HepG2 (cell line): Measurements from ENCODE around the gene PTGES3. TPM values are rescaled to one million over a fixed set of nuclear protein-coding genes. Genes with fewer than 3 reads are reported as not detected.
A peak's percentile ranks its signal among the peaks of the same experiment; 100 is the strongest.

Source experiments
- MIER3 ChIP-seq: IDR thresholded peaks from 2 replicates; pipeline ENCODE4 v1.6.1; 2016; ENCODE audit warnings: missing compliant biosample characterization, borderline replicate concordance
- NBN ChIP-seq: fragments of 450-650 bp; conservative IDR thresholded peaks from 2 replicates; pipeline ENCODE4 v1.6.1; 2017
- ZBTB7B ChIP-seq: sonication (generic); formaldehyde crosslinking; IDR thresholded peaks from 2 replicates; pipeline ENCODE4 v1.4.0; 2020; ENCODE audit warnings: missing genetic modification reagents
- ZFP1 ChIP-seq: IDR thresholded peaks from 2 replicates; pipeline ENCODE4 v1.6.1; 2016
- ZNF276 ChIP-seq: sonication (generic); formaldehyde crosslinking; IDR thresholded peaks from 2 replicates; pipeline ENCODE4 v1.4.0; 2020; ENCODE audit warnings: mild to moderate bottlenecking, low read depth, missing genetic modification reagents
- ZNF772 ChIP-seq: sonication (generic); formaldehyde crosslinking; IDR thresholded peaks from 2 replicates; pipeline ENCODE4 v1.5.0; 2020; ENCODE audit warnings: mild to moderate bottlenecking, missing genetic modification reagents
- ZNF800 ChIP-seq: sonication (generic); formaldehyde crosslinking; IDR thresholded peaks from 2 replicates; pipeline ENCODE4 v1.4.0; 2020; ENCODE audit warnings: missing genetic modification reagents
- polyA plus RNA-seq, 8 experiments: library from polyadenylated mRNA; depleted of rRNA in 3 of 8; stranded (reverse) in 7 of 8; unstranded in 1 of 8; fragments of >200 nt; fragmentation: Illumina TruSeq in 4 of 8; extraction: Trizol in 4 of 8; gene quantifications; 2 replicates each; pipeline versions ENCODE4 v1.2.1 to v1.2.3, GENCODE V29; 2011 to 2016; ENCODE audit warnings: low read depth in 4 of 8, missing spikeins in 1 of 8, mixed read lengths in 1 of 8; ENCODE audit not compliant: insufficient read depth in 1 of 8
- total RNA-seq, 5 experiments: library from RNA; depleted of rRNA; stranded (reverse); fragments of >200 nt; fragmentation: Illumina TruSeq; extraction: Trizol; gene quantifications; 2 replicates each; pipeline ENCODE4 v1.2.3, GENCODE V29; 2016; ENCODE audit warnings: low read depth in 1 of 5
- TF ChIP-seq, protein P1 (sequence below): sonication (generic); formaldehyde crosslinking; IDR thresholded peaks from one replicate; pipeline ENCODE4 v1.5.1; 2020; ENCODE audit warnings: mild to moderate bottlenecking, missing genetic modification reagents; ENCODE audit errors: not compliant biosample characterization
- TF ChIP-seq, protein P2 (sequence below): sonication (generic); formaldehyde crosslinking; IDR thresholded peaks from 2 replicates; pipeline ENCODE4 v1.4.0; 2020; ENCODE audit warnings: missing genetic modification reagents

Gene PTGES3
- total and polyA plus RNA-seq, 2 of the 13 experiments (the other 11 are each of a cell fraction or from before 2014, with no cell fraction given) = 54.4 to 159 TPM

GRCh38 chr12:56688129-56688845, at the start of gene PTGES3 (continued):
- TF ChIP-seq, protein P1, sequence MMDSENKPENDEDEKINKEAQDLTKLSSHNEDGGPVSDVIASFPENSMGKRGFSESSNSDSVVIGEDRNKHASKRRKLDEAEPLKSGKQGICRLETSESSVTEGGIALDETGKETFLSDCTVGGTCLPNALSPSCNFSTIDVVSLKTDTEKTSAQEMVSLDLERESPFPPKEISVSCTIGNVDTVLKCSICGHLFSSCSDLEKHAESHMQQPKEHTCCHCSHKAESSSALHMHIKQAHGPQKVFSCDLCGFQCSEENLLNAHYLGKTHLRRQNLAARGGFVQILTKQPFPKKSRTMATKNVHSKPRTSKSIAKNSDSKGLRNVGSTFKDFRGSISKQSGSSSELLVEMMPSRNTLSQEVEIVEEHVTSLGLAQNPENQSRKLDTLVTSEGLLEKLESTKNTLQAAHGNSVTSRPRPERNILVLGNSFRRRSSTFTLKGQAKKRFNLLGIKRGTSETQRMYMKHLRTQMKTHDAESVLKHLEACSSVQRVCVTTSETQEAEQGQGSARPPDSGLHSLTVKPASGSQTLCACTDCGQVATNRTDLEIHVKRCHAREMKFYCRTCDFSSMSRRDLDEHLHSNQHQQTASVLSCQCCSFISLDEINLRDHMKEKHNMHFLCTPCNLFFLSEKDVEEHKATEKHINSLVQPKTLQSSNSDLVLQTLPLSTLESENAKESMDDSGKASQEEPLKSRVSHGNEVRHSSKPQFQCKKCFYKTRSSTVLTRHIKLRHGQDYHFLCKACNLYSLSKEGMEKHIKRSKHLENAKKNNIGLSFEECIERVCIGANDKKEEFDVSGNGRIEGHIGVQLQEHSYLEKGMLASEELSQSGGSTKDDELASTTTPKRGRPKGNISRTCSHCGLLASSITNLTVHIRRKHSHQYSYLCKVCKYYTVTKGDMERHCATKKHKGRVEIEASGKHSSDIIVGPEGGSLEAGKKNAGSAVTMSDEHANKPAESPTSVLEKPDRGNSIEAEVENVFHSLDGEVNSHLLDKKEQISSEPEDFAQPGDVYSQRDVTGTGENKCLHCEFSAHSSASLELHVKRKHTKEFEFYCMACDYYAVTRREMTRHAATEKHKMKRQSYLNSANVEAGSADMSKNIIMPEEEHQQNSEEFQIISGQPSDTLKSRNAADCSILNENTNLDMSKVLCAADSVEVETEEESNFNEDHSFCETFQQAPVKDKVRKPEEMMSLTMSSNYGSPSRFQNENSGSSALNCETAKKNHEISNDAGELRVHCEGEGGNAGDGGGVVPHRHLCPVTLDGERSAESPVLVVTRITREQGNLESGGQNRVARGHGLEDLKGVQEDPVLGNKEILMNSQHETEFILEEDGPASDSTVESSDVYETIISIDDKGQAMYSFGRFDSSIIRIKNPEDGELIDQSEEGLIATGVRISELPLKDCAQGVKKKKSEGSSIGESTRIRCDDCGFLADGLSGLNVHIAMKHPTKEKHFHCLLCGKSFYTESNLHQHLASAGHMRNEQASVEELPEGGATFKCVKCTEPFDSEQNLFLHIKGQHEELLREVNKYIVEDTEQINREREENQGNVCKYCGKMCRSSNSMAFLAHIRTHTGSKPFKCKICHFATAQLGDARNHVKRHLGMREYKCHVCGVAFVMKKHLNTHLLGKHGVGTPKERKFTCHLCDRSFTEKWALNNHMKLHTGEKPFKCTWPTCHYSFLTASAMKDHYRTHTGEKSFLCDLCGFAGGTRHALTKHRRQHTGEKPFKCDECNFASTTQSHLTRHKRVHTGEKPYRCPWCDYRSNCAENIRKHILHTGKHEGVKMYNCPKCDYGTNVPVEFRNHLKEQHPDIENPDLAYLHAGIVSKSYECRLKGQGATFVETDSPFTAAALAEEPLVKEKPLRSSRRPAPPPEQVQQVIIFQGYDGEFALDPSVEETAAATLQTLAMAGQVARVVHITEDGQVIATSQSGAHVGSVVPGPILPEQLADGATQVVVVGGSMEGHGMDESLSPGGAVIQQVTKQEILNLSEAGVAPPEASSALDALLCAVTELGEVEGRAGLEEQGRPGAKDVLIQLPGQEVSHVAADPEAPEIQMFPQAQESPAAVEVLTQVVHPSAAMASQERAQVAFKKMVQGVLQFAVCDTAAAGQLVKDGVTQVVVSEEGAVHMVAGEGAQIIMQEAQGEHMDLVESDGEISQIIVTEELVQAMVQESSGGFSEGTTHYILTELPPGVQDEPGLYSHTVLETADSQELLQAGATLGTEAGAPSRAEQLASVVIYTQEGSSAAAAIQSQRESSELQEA = no peak
- peak; percentile 77; the same call in 1 of the 2 replicates for TF ChIP-seq MIER3 (CRISPR knock-in tag)
- no peak for TF ChIP-seq NBN
- TF ChIP-seq ZNF772 (CRISPR knock-in tag) = peak; percentile 95
- TF ChIP-seq ZBTB7B = peak; percentile 41; the same call in 1 of the 2 replicates
- peak; percentile 91; the same call in 1 of the 2 replicates for TF ChIP-seq ZNF276 (CRISPR knock-in tag)
- TF ChIP-seq, protein P2, sequence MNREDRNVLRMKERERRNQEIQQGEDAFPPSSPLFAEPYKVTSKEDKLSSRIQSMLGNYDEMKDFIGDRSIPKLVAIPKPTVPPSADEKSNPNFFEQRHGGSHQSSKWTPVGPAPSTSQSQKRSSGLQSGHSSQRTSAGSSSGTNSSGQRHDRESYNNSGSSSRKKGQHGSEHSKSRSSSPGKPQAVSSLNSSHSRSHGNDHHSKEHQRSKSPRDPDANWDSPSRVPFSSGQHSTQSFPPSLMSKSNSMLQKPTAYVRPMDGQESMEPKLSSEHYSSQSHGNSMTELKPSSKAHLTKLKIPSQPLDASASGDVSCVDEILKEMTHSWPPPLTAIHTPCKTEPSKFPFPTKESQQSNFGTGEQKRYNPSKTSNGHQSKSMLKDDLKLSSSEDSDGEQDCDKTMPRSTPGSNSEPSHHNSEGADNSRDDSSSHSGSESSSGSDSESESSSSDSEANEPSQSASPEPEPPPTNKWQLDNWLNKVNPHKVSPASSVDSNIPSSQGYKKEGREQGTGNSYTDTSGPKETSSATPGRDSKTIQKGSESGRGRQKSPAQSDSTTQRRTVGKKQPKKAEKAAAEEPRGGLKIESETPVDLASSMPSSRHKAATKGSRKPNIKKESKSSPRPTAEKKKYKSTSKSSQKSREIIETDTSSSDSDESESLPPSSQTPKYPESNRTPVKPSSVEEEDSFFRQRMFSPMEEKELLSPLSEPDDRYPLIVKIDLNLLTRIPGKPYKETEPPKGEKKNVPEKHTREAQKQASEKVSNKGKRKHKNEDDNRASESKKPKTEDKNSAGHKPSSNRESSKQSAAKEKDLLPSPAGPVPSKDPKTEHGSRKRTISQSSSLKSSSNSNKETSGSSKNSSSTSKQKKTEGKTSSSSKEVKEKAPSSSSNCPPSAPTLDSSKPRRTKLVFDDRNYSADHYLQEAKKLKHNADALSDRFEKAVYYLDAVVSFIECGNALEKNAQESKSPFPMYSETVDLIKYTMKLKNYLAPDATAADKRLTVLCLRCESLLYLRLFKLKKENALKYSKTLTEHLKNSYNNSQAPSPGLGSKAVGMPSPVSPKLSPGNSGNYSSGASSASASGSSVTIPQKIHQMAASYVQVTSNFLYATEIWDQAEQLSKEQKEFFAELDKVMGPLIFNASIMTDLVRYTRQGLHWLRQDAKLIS (CRISPR knock-in tag) = no peak
- TF ChIP-seq ZFP1 (CRISPR knock-in tag) = peak; percentile 18; the same call in 1 of the 2 replicates
- TF ChIP-seq ZNF800 (CRISPR knock-in tag) = peak; percentile 90; the same call in 1 of the 2 replicates
